Daoy (cell line): ENCODE data around the gene BUD31. TPM values are rescaled to one million over a fixed set of nuclear protein-coding genes. Genes with fewer than 3 reads are reported as not detected.
"Not testable (repeated sequence)": the region's sequence is repeated elsewhere in the genome, so short reads cannot be mapped to it uniquely, and the experiment has no call there.

Experiments used
- DNase-seq: peaks from one replicate; pipeline ENCODE4 v3.0.0-alpha.2; 2015; ENCODE audit warnings: low read depth
- total RNA-seq: library from RNA; depleted of rRNA; stranded (reverse); fragments of >200 nt; shearing (Covaris generic); gene quantifications from 2 replicates; pipeline ENCODE4 v1.2.3, GENCODE V29; 2014

Gene BUD31
- total RNA-seq, 1 experiment from 2014 or later, result 374 TPM

- DNase-seq, result no peak
Observed at GRCh38 chr7:99399597-99399996, 9.2 kb upstream of the BUD31 start.

- no peak for DNase-seq
Observed at GRCh38 chr7:99402854-99403253, 5.9 kb upstream of the BUD31 start.

GRCh38 chr7:99403764-99404163 lies 5.0 kb upstream of the BUD31 start:
- DNase-seq, result no peak

- no peak for DNase-seq
Observed at GRCh38 chr7:99404235-99404976, 4.4 kb upstream of the BUD31 start.

GRCh38 chr7:99404977-99405320 lies 3.8 kb upstream of the BUD31 start:
- no peak for DNase-seq

GRCh38 chr7:99406557-99406956 lies 2.2 kb upstream of the BUD31 start:
- no peak for DNase-seq

GRCh38 chr7:99407872-99408378 lies 844 bp upstream of the BUD31 start:
- peak; percentile 87 for DNase-seq

GRCh38 chr7:99409192-99409572 lies 413 bp downstream of the BUD31 start:
- no peak for DNase-seq

GRCh38 chr7:99409806-99410205 lies 1.0 kb downstream of the BUD31 start:
- DNase-seq, result no peak

GRCh38 chr7:99410635-99411034 lies 1.9 kb downstream of the BUD31 start:
- no peak for DNase-seq

- peak; percentile 69 for DNase-seq
Observed at GRCh38 chr7:99415513-99416127, 6.9 kb downstream of the BUD31 start.

GRCh38 chr7:99418260-99418659 lies 9.5 kb downstream of the BUD31 start:
- DNase-seq, result no peak

- DNase-seq, result no peak
Observed at GRCh38 chr7:99419323-99420021, 10.7 kb downstream of the BUD31 start.

- no peak for DNase-seq
Observed at GRCh38 chr7:99420213-99420612, 11.4 kb downstream of the BUD31 start.

- DNase-seq, result no peak
Observed at GRCh38 chr7:99420986-99421385, 12.2 kb downstream of the BUD31 start.

- DNase-seq, result no peak
Observed at GRCh38 chr7:99422186-99422585, 13.4 kb downstream of the BUD31 start.

GRCh38 chr7:99422625-99423024 lies 13.9 kb downstream of the BUD31 start:
- DNase-seq, result no peak

- DNase-seq, result no peak
Observed at GRCh38 chr7:99424932-99425730, 16.4 kb downstream of the BUD31 start.

GRCh38 chr7:99428972-99429566 lies 20.3 kb downstream of the BUD31 start:
- no peak for DNase-seq

- no peak for DNase-seq
Observed at GRCh38 chr7:99429756-99430155, 21.0 kb downstream of the BUD31 start.

GRCh38 chr7:99431756-99432540 lies 23.2 kb downstream of the BUD31 start:
- DNase-seq, result not testable (repeated sequence)
